Activated T-helper 17 cell treated with anti-CD3 and anti-CD28 coated beads, Interleukin-2, amount 50 U/mL, for 72 hours (primary cell): ENCODE measurements around the gene NEDD4L. TPM values are rescaled to one million over a fixed set of nuclear protein-coding genes. Genes with fewer than 3 reads are reported as not detected.

Experiments
- ATAC-seq: fragments of 150-1000 bp; cut with Tn5 transposase; replicated peaks from 2 replicates; pipeline ENCODE4 v1.10.0; 2021; ENCODE audit warnings: mild to moderate bottlenecking, moderate library complexity
- H3K27ac Mint-ChIP-seq: one replicate; pipeline ENCODE4 v1.8.0; 2022; ENCODE audit warnings: mixed read lengths
- H3K27me3 Mint-ChIP-seq: one replicate; pipeline ENCODE4 v1.8.0; 2022; ENCODE audit warnings: mixed read lengths
- H3K36me3 Mint-ChIP-seq: one replicate; pipeline ENCODE4 v1.8.0; 2022; ENCODE audit warnings: low read depth, mild to moderate bottlenecking, mixed read lengths
- H3K4me1 Mint-ChIP-seq: one replicate; pipeline ENCODE4 v1.8.0; 2022; ENCODE audit warnings: mixed read lengths
- H3K4me3 Mint-ChIP-seq: one replicate; pipeline ENCODE4 v1.8.0; 2022; ENCODE audit warnings: mild to moderate bottlenecking, mixed read lengths
- H3K9me3 Mint-ChIP-seq: one replicate; pipeline ENCODE4 v1.8.0; 2022; ENCODE audit warnings: mixed read lengths
- total RNA-seq, 2 donors: library from RNA; stranded (reverse); gene quantifications; one replicate each; pipeline ENCODE4 v1.2.3, GENCODE V29; 2022

NEDD4L gene
- total RNA-seq, 2 donors from 2014 or later: 6.5 to 8.0 TPM

DNA sequence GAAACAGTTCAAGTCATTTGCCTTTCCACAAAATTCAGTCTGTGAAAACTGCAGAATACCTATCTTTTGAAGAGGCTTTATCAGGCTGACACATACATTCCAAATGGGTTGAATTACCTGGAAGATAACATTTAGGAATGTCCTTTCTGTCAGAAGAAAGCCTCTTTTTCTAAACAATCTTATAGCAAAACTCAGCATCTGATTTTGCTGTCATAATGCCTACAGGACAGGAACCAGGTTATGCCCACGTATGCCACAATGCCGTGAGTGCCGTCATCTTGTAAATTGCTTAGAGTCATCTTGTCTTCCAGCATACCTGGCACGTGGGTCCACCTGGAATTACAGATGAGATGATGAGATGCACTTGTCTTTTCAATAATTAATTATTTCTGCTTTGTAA, 309.6 kb downstream of the NEDD4L start:
- no peak for ATAC-seq
- H3K27ac Mint-ChIP-seq: no peak overlapping the region
- no peaks in the 10 kb centered on the region for H3K4me1 Mint-ChIP-seq
- no peaks in the 10 kb centered on the region for H3K36me3 Mint-ChIP-seq
- H3K9me3 Mint-ChIP-seq: no peaks in the 10 kb centered on the region
- H3K27me3 Mint-ChIP-seq: no peaks in the 10 kb centered on the region
- H3K4me3 Mint-ChIP-seq: no peak overlapping the region

- no peak overlapping the region for H3K27ac Mint-ChIP-seq
- no peaks in the 10 kb centered on the region for H3K27me3 Mint-ChIP-seq
- no peaks in the 10 kb centered on the region for H3K4me1 Mint-ChIP-seq
- ATAC-seq: no peak
- no peaks in the 10 kb centered on the region for H3K36me3 Mint-ChIP-seq
- H3K9me3 Mint-ChIP-seq: no peaks in the 10 kb centered on the region
- no peak overlapping the region for H3K4me3 Mint-ChIP-seq
Observed at GRCh38 chr18:58354051-58354450, 310.0 kb downstream of the NEDD4L start.

GRCh38 chr18:58354791-58355190, 310.8 kb downstream of the NEDD4L start:
- Mint-ChIP-seq H3K27ac (no peak overlapping the region), H3K27me3 (no peaks in the 10 kb centered on the region), H3K9me3 (no peaks in the 10 kb centered on the region), H3K4me1 (no peaks in the 10 kb centered on the region), H3K36me3 (no peaks in the 10 kb centered on the region), H3K4me3 (no peak overlapping the region)
- ATAC-seq: no peak

- ATAC-seq: no peak
- Mint-ChIP-seq H3K4me1 (no peaks in the 10 kb centered on the region), H3K27me3 (no peaks in the 10 kb centered on the region), H3K4me3 (no peak overlapping the region), H3K36me3 (no peaks in the 10 kb centered on the region), H3K9me3 (no peaks in the 10 kb centered on the region), H3K27ac (no peak overlapping the region)
Observed at GRCh38 chr18:58355243-58355642, 311.2 kb downstream of the NEDD4L start.

DNA sequence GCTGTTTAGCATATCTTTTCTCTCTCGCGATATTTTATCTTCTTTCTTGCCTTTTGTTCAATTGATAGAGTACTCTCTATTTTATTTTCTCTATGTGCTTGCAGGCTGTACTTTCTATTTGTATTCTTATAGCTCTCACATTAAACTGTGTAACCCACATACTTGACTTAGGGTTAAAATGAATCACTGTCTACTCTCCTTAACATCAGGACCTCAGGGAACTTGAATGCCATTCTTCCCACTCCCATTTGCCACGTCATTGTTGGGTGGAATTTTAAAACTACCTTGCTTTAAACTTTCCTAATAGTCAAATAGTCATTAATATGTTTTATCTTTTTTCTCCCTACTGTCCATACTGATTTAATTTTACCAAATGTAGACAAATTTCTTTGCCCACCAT, 315.2 kb downstream of the NEDD4L start:
- Mint-ChIP-seq H3K4me1 (no peaks in the 10 kb centered on the region), H3K4me3 (no peak overlapping the region), H3K27ac (no peak overlapping the region), H3K27me3 (no peaks in the 10 kb centered on the region), H3K36me3 (no peaks in the 10 kb centered on the region), H3K9me3 (no peaks in the 10 kb centered on the region)
- no peak for ATAC-seq

DNA sequence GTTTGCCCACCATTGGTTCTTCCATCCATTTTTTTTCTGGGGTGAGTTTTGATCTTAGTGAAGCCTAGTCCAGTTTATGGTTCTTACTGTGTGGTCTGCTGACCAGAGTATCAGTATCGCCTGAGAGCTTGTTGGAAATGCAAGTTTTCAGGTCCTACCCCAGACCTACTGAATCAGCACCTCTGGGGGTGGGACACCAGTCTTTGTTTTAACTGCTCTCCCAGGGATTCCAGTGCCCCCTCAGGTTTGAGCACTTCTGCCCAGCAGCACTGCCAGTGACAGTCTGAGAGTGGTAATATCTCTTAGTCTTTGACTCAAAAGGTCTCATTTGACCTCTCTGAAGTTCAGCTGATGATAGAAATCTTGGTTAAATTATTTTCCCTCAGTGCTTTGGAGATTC, 315.6 kb downstream of the NEDD4L start:
- H3K9me3 Mint-ChIP-seq: no peaks in the 10 kb centered on the region
- H3K36me3 Mint-ChIP-seq: no peaks in the 10 kb centered on the region
- H3K27me3 Mint-ChIP-seq: no peaks in the 10 kb centered on the region
- no peak for ATAC-seq
- H3K4me1 Mint-ChIP-seq: no peaks in the 10 kb centered on the region
- H3K4me3 Mint-ChIP-seq: no peak overlapping the region
- H3K27ac Mint-ChIP-seq: no peak overlapping the region

DNA sequence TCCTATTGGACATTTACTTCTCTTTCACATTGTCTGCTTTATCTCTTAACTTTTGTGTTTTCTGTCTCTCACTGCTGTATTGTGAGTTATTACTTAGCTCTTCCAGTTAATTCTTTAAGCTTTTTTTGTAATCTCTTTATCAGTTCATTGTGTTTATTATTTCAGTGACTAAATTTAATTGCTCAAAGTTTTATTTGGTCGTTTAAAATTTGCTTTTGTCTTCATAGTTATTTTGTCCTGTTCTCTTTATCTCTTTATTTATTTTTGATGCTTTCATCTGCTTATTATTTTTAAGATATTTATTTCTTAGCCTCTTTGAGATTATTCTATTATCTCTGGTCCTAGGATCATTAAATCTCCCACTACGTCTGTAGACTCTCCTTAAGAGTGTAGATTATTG, 316.3 kb downstream of the NEDD4L start:
- Mint-ChIP-seq H3K27me3 (no peaks in the 10 kb centered on the region), H3K27ac (no peak overlapping the region), H3K4me3 (no peak overlapping the region), H3K4me1 (peaks cover 4% of the 10 kb centered on the region), H3K9me3 (no peaks in the 10 kb centered on the region), H3K36me3 (no peaks in the 10 kb centered on the region)
- no peak for ATAC-seq

- Mint-ChIP-seq H3K9me3 (no peaks in the 10 kb centered on the region), H3K4me1 (peaks cover 4% of the 10 kb centered on the region), H3K27me3 (no peaks in the 10 kb centered on the region), H3K36me3 (no peaks in the 10 kb centered on the region), H3K4me3 (no peak overlapping the region), H3K27ac (no peak overlapping the region)
- no peak for ATAC-seq
Observed at GRCh38 chr18:58361212-58361611, 317.2 kb downstream of the NEDD4L start.

GRCh38 chr18:58362027-58362575, 318.1 kb downstream of the NEDD4L start:
- Mint-ChIP-seq H3K36me3 (no peaks in the 10 kb centered on the region), H3K9me3 (no peaks in the 10 kb centered on the region), H3K4me3 (no peak overlapping the region), H3K27ac (no peak overlapping the region), H3K4me1 (peaks cover 4% of the 10 kb centered on the region), H3K27me3 (no peaks in the 10 kb centered on the region)
- ATAC-seq: peak; percentile 39

DNA sequence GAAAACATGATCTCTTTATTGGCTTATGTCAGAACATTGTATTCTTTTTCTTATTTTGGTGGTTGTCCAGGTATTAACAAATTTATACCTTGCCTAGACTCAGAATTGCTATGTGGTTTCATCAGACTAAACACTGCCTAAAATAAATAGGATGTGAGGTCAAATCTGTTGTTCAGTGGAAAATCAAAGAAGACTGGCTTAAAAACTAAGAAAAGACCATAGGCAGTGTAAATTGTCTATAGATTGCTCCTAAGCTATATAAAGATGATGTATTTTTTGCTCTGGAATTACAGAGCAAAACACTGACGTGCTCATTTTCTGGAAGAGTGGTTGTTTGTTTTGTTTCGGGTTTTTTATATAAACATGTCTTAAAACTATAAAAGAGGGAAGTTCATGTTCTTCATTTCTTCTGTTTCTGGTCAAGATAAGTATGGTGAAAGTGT, 318.8 kb downstream of the NEDD4L start:
- no peaks in the 10 kb centered on the region for H3K36me3 Mint-ChIP-seq
- H3K4me3 Mint-ChIP-seq: no peak overlapping the region
- H3K9me3 Mint-ChIP-seq: no peaks in the 10 kb centered on the region
- ATAC-seq: no peak
- no peak overlapping the region for H3K27ac Mint-ChIP-seq
- H3K27me3 Mint-ChIP-seq: no peaks in the 10 kb centered on the region
- H3K4me1 Mint-ChIP-seq: peaks cover 8% of the 10 kb centered on the region

DNA sequence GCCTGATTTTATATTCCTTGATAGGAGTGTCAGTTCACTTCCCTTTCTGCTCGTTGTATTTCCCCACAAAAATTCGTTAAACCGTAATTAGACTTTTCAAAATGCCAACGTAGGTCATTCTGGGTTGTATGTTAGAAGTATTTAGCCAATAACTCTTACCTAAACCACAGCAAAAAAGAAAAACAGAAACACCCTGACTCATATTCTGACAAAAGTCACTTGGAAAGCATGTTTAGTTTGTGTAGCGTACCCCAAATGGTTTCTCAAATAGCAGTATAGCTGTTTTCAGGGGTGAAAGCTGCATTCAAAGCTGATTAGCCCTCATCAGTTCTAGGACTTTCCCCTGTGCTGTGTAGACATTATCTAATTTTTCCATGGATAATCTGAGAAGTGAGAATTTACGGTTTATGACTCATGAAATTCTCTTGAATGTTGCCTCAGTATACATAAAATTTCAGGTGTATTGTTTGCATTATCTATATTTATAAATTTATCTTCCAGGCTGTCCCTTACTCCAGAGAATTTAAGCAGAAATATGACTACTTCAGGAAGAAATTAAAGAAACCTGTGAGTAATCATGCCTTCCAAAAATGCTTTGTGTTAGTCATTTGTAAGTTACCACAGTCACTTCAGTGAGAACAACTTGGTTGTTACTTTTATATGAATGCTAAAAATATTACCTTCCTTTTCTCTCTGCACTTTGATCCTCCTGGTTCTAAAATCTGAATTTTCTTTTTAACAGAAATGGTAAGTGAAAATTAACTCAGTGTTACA, 319.9 kb downstream of the NEDD4L start:
- Mint-ChIP-seq H3K27ac (no peak overlapping the region), H3K4me1 (peaks cover 11% of the 10 kb centered on the region), H3K27me3 (no peaks in the 10 kb centered on the region), H3K9me3 (no peaks in the 10 kb centered on the region), H3K4me3 (peak overlapping the region; percentile 17), H3K36me3 (no peaks in the 10 kb centered on the region)
- ATAC-seq: peak; percentile 36

DNA sequence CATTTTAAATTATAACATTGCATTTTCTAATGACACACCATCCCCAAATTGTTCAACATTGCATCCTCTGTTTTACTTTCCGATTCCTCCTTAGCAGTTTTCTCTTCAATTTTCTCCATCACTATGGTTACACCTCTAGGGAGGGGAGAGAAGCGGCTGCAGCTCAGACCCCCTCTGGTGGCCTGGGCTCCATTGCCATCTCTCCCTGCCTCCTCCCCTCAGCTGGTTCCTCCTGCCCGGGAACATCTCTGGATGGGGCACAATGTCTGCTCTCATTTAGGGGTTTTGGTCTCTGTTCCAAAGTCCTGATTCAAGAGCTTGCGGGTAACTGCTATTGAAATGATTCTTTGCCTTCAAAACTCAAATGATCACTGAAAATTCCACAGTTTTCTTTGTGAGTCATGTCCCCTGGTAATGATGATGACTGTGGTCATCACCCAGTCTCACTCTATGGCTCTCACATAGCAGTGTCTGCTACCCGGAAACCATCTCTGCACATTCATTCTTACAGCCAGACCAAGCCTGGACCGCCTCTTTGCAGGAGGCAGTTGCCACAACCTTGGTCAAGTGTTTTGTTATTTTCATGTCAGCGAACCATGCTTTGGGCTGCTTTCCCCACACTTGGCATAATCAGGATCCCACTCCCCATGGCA, 321.0 kb downstream of the NEDD4L start:
- Mint-ChIP-seq H3K27ac (peak overlapping the region; percentile 14), H3K4me1 (peaks cover 13% of the 10 kb centered on the region), H3K36me3 (no peaks in the 10 kb centered on the region), H3K9me3 (no peaks in the 10 kb centered on the region), H3K4me3 (peak overlapping the region; percentile 25), H3K27me3 (no peaks in the 10 kb centered on the region)
- peak; percentile 73 for ATAC-seq

GRCh38 chr18:58367425-58368140, 323.6 kb downstream of the NEDD4L start:
- ATAC-seq: peak; percentile 51
- Mint-ChIP-seq H3K4me3 (peak overlapping the region; percentile 51), H3K27ac (peak overlapping the region; percentile 41), H3K9me3 (no peaks in the 10 kb centered on the region), H3K27me3 (no peaks in the 10 kb centered on the region), H3K36me3 (no peaks in the 10 kb centered on the region), H3K4me1 (peaks cover 13% of the 10 kb centered on the region)

- Mint-ChIP-seq H3K4me3 (no peak overlapping the region), H3K27me3 (no peaks in the 10 kb centered on the region)
Observed at GRCh38 chr18:58369616-58370015, 325.6 kb downstream of the NEDD4L start.

More at GRCh38 chr18:58369616-58370015, 325.6 kb downstream of the NEDD4L start:
- ATAC-seq: no peak
- Mint-ChIP-seq H3K36me3 (no peaks in the 10 kb centered on the region), H3K4me1 (peaks cover 13% of the 10 kb centered on the region), H3K27ac (no peak overlapping the region), H3K9me3 (no peaks in the 10 kb centered on the region)
